IMR-90 (cell line): ENCODE results near the gene SHOX. TPM values are rescaled to one million over a fixed set of nuclear protein-coding genes. Genes with fewer than 3 reads are reported as not detected.

Experiments
- ATAC-seq: fragments of 200-7000 bp; cut with Tn5 transposase; 2 replicates; pipeline ENCODE4 v1.9.1; 2020; ENCODE audit warnings: low read depth, mild to moderate bottlenecking, moderate library complexity
- BruUV-seq: library from RNA; stranded (reverse); fragments of 400-500 nt; replicated peaks from 2 replicates; lab custom pipeline; 2021; lab: Mats Ljungman, UMichigan
- CTCF ChIA-PET: fragments of 300-600 bp; formaldehyde crosslinking; extraction: SDS; loops from one replicate; lab custom pipeline; 2021; ENCODE audit warnings: antibody characterized with exemption; lab: Yijun Ruan, JAX
- POLR2A ChIA-PET: fragments of 300-600 bp; sonication (Branson Sonifier 250); formaldehyde crosslinking; loops from one replicate; lab custom pipeline; 2022; ENCODE audit warnings: antibody characterized with exemption; ENCODE audit not compliant: unreplicated experiment; lab: Charles Lee
- DNase-seq: peaks from one replicate; pipeline ENCODE4 v3.0.0; 2013
- H2AFZ ChIP-seq: replicated peaks from 2 replicates; pipeline ENCODE3; 2013; ENCODE audit warnings: low read length, mild to moderate bottlenecking; ENCODE audit not compliant: poor library complexity
- H2AK5ac ChIP-seq: 2 replicates; pipeline ENCODE4 v1.6.1; 2013; ENCODE audit warnings: low read depth, low read length, inconsistent platforms
- H2AK9ac ChIP-seq: replicated peaks from 2 replicates; pipeline ENCODE3; 2013; ENCODE audit warnings: mild to moderate bottlenecking, low read depth, low read length, moderate library complexity; ENCODE audit not compliant: poor library complexity
- H2BK120ac ChIP-seq: 2 replicates; pipeline ENCODE4 v1.6.1; 2013; ENCODE audit warnings: low read depth, low read length, inconsistent platforms
- H2BK15ac ChIP-seq: 3 replicates; pipeline ENCODE4 v1.6.1; 2013; ENCODE audit warnings: low read depth, low read length, inconsistent platforms
- H2BK20ac ChIP-seq: 2 replicates; pipeline ENCODE4 v1.6.1; 2013; ENCODE audit warnings: low read depth, mild to moderate bottlenecking, inconsistent platforms, low read length, moderate library complexity
- H2BK5ac ChIP-seq: 2 replicates; pipeline ENCODE4 v1.6.1; 2013; ENCODE audit warnings: mild to moderate bottlenecking, low read depth, low read length, inconsistent platforms; ENCODE audit not compliant: poor library complexity, severe bottlenecking
- H3K14ac ChIP-seq: replicated peaks from 2 replicates; pipeline ENCODE4 v1.6.1; 2013; ENCODE audit warnings: low read depth, low read length, inconsistent platforms
- H3K18ac ChIP-seq: 2 replicates; pipeline ENCODE4 v1.6.1; 2013; ENCODE audit warnings: low read depth, low read length, control low read depth
- H3K23ac ChIP-seq: 2 replicates; pipeline ENCODE4 v1.6.1; 2013; ENCODE audit warnings: low read depth, low read length, inconsistent platforms
- H3K27ac ChIP-seq: 2 replicates; pipeline ENCODE4 v1.5.1; 2013; ENCODE audit warnings: mild to moderate bottlenecking, control low read depth, low read length; ENCODE audit not compliant: insufficient read depth
- H3K27me3 ChIP-seq: 2 replicates; pipeline ENCODE4 v1.6.1; 2013; ENCODE audit warnings: low read length; ENCODE audit not compliant: control insufficient read depth, insufficient read depth
- H3K36me3 ChIP-seq: 2 replicates; pipeline ENCODE4 v1.6.1; 2013; ENCODE audit warnings: low read length, mixed read lengths; ENCODE audit not compliant: control insufficient read depth, insufficient read depth
- H3K4ac ChIP-seq: 2 replicates; pipeline ENCODE4 v1.6.1; 2013; ENCODE audit warnings: low read depth, low read length, inconsistent platforms
- H3K4me1 ChIP-seq: 2 replicates; pipeline ENCODE4 v1.6.1; 2013; ENCODE audit warnings: low read length, mixed read lengths; ENCODE audit not compliant: control insufficient read depth, insufficient read depth
- H3K4me2 ChIP-seq: 2 replicates; pipeline ENCODE4 v1.6.1; 2013; ENCODE audit warnings: low read depth, mild to moderate bottlenecking, control low read depth, low read length, moderate library complexity
- H3K4me3 ChIP-seq: 2 replicates; pipeline ENCODE4 v1.5.1; 2013; ENCODE audit warnings: low read depth, mild to moderate bottlenecking, control low read depth, low read length, moderate library complexity; ENCODE audit not compliant: insufficient read depth
- H3K56ac ChIP-seq: 2 replicates; pipeline ENCODE4 v1.6.1; 2013; ENCODE audit warnings: low read length, inconsistent platforms; ENCODE audit not compliant: insufficient read depth; ENCODE audit errors: extremely low read depth
- H3K79me1 ChIP-seq, 2 experiments: 2 replicates each; pipeline ENCODE4 v1.6.1; 2013; ENCODE audit warnings: low read length in 2 of 2, inconsistent platforms in 1 of 2, low read depth in 1 of 2
- H3K9ac ChIP-seq: 2 replicates; pipeline ENCODE4 v1.6.1; 2013; ENCODE audit warnings: low read depth, low read length, control low read depth
- H3K9me1 ChIP-seq: 2 replicates; pipeline ENCODE4 v1.6.1; 2013; ENCODE audit warnings: low read length, inconsistent platforms; ENCODE audit not compliant: insufficient read depth
- H3K9me3 ChIP-seq: 2 replicates; pipeline ENCODE4 v1.6.1; 2013; ENCODE audit warnings: low read length; ENCODE audit not compliant: control insufficient read depth, insufficient read depth
- H4K20me1 ChIP-seq: 2 replicates; pipeline ENCODE4 v1.6.1; 2013; ENCODE audit warnings: low read length, inconsistent platforms; ENCODE audit not compliant: insufficient read depth
- H4K5ac ChIP-seq: 2 replicates; pipeline ENCODE4 v1.6.1; 2013; ENCODE audit warnings: mild to moderate bottlenecking, low read depth, low read length, control low read depth
- H4K8ac ChIP-seq, 2 experiments: 2 replicates each; pipeline ENCODE4 v1.6.1; 2013; ENCODE audit warnings: low read depth in 2 of 2, low read length in 2 of 2, control low read depth in 1 of 2, inconsistent platforms in 1 of 2
- H4K91ac ChIP-seq: 2 replicates; pipeline ENCODE4 v1.6.1; 2013; ENCODE audit warnings: low read depth, low read length, inconsistent platforms; ENCODE audit not compliant: insufficient read depth
- BHLHE40 ChIP-seq: fragments of 150-350 bp; IDR thresholded peaks from 2 replicates; pipeline ENCODE4 v1.6.1; 2016; ENCODE audit warnings: mild to moderate bottlenecking, low read depth, low read length
- CEBPB ChIP-seq: IDR thresholded peaks from 2 replicates; pipeline ENCODE4 v1.6.1; 2012; ENCODE audit warnings: low read depth, low read length, improper control_type of control experiment
- CHD1 ChIP-seq: IDR thresholded peaks from 2 replicates; pipeline ENCODE4 v1.6.1; 2012; ENCODE audit warnings: low read depth, low read length, improper control_type of control experiment
- CTCF ChIP-seq: conservative IDR thresholded peaks from 2 replicates; pipeline ENCODE4 v1.5.1; 2012; ENCODE audit warnings: mild to moderate bottlenecking, low read depth, low read length, improper control_type of control experiment
- FOS ChIP-seq: fragments of 150-350 bp; IDR thresholded peaks from 2 replicates; pipeline ENCODE4 v1.6.1; 2016; ENCODE audit warnings: low read depth, low read length
- MAFK ChIP-seq: IDR thresholded peaks from 2 replicates; pipeline ENCODE4 v1.6.1; 2012; ENCODE audit warnings: low read depth, low read length, improper control_type of control experiment
- MAZ ChIP-seq: IDR thresholded peaks from 2 replicates; pipeline ENCODE4 v1.6.1; 2012; ENCODE audit warnings: low read depth, mild to moderate bottlenecking, low read length, improper control_type of control experiment, moderate library complexity, borderline replicate concordance
- NFE2L2 ChIP-seq: fragments of 150-350 bp; IDR thresholded peaks from 2 replicates; pipeline ENCODE4 v1.6.1; 2016; ENCODE audit warnings: low read depth, mild to moderate bottlenecking, low read length
- RAD21 ChIP-seq: IDR thresholded peaks from 2 replicates; pipeline ENCODE4 v1.6.1; 2012; ENCODE audit warnings: low read length, improper control_type of control experiment
- WGBS, 2 experiments: methylation state at CpG; one replicate each; pipeline versions ENCODE4 v1.1.5 to v1.1.7; 2013; ENCODE audit warnings: missing lambda C conversion rate in 2 of 2; ENCODE audit not compliant: insufficient read length in 1 of 2; ENCODE audit errors: extremely low coverage in 2 of 2; 5-methylcytosine and 5-hydroxymethylcytosine counted together
- dilution Hi-C: fragments of 300-500 bp; cut with HindIII; formaldehyde crosslinking; loops from one replicate; pipeline ENCODE4 v1.14.3; 2018; ENCODE audit warnings: low sequenced_read_pairs; ENCODE audit not compliant: unreplicated experiment
- in situ Hi-C: fragments of 300-500 bp; cut with MboI; formaldehyde crosslinking; loops from 3 replicates; pipeline ENCODE4 v1.14.3; 2019; ENCODE audit warnings: low sequenced_read_pairs, inconsistent platforms, mixed read lengths
- intact Hi-C: fragments of 100-400 bp; cut with micrococcal nuclease; formaldehyde crosslinking; loops from 2 replicates; pipeline ENCODE4 v1.10.0; 2022
- polyA plus RNA-seq, 3 experiments: library from polyadenylated mRNA; depleted of rRNA; stranded (reverse); fragments of >200 nt; gene quantifications; 2 replicates each; pipeline ENCODE4 v1.2.3, GENCODE V29; 2012; ENCODE audit warnings: low replicate concordance in 1 of 3
- total RNA-seq: library from RNA; depleted of rRNA; stranded (reverse); fragments of >200 nt; gene quantifications from 2 replicates; pipeline ENCODE4 v1.2.3, GENCODE V29; 2012; rRNA removed

The SHOX gene
- total and polyA plus RNA-seq, 2 of the 4 experiments (the other 2 are of a cell fraction) = not detected

GRCh38 chrX:703866-704265, 73.3 kb downstream of the SHOX start:
- H3K18ac ChIP-seq = no peak overlapping the region
- H3K36me3 ChIP-seq = no peaks in the 10 kb centered on the region
- H3K9me3 ChIP-seq = peaks cover 22% of the 10 kb centered on the region
- H2AK5ac ChIP-seq = no peak overlapping the region
- ChIA-PET POLR2A (no interaction called here), CTCF (no interaction called here)
- ATAC-seq (no peak), DNase-seq (no peak)
- TF ChIP-seq RAD21 (no peak), CEBPB (no peak), MAFK (no peak), CHD1 (no peak), BHLHE40 (no peak), MAZ (no peak), NFE2L2 (no peak), CTCF (no peak), FOS (no peak)
- H3K4me1 ChIP-seq = no peaks in the 10 kb centered on the region
- no peak overlapping the region for H3K27ac ChIP-seq
- H3K9ac ChIP-seq = no peak overlapping the region
- no peak overlapping the region for H3K56ac ChIP-seq
- H2BK120ac ChIP-seq = no peak overlapping the region
- H3K14ac ChIP-seq = no peak overlapping the region
- no peak overlapping the region for H4K8ac ChIP-seq
- no peak overlapping the region for H2BK5ac ChIP-seq
- H3K23ac ChIP-seq = no peak overlapping the region
- no peak overlapping the region for H2BK15ac ChIP-seq
- intact Hi-C loops (no loop called here), dilution Hi-C loops (no loop called here), in situ Hi-C loops (no loop called here)
- H3K27me3 ChIP-seq = no peaks in the 10 kb centered on the region
- H4K91ac ChIP-seq = no peak overlapping the region
- no peaks in the 10 kb centered on the region for H3K79me1 ChIP-seq
- H2BK20ac ChIP-seq = no peak overlapping the region
- no peak overlapping the region for H3K4ac ChIP-seq
- BruUV-seq = no TSS peak
- H3K4me2 ChIP-seq = no peak overlapping the region
- H2AK9ac ChIP-seq = no peak overlapping the region
- no peak overlapping the region for H3K4me3 ChIP-seq
- H3K9me1 ChIP-seq = no peaks in the 10 kb centered on the region
- H4K20me1 ChIP-seq = no peaks in the 10 kb centered on the region
- no peak overlapping the region for H2AFZ ChIP-seq
- no peak overlapping the region for H4K5ac ChIP-seq
- no CpG with 5 or more reads among the region's 3 CpGs for WGBS, 2 experiments

Other genes with a start within 250 kb of the SHOX start
- gene PPP2R3B, start 243.9 kb upstream of the SHOX start, total RNA-seq = 11.1 and 13.3 TPM in 2 replicates
- gene PPP2R3B, start 243.9 kb upstream of the SHOX start, polyA plus RNA-seq (2012; rRNA removed) = 13.2 and 13.7 TPM in 2 replicates